Activated T-helper 2 cell treated with anti-CD3 and anti-CD28 coated beads, Interferon-gamma antibody, Interleukin-2, Interleukin-4, amounts not matched to agents 10 μg/mL and 5 μg/mL and 100 μg/mL, durations not matched to agents 14 hours and 24 hours and 36 hours (primary cell): ENCODE results near the gene FCRLA. TPM values are rescaled to one million over a fixed set of nuclear protein-coding genes. Genes with fewer than 3 reads are reported as not detected.
"Not testable (repeated sequence)": the region's sequence is repeated elsewhere in the genome, so short reads cannot be mapped to it uniquely, and the experiment has no call there.

Experiments
- DNase-seq: peaks from one replicate; pipeline ENCODE4 v3.0.0; 2021; ENCODE audit warnings: low spot score
- H3K27ac Mint-ChIP-seq: one replicate; pipeline ENCODE4 v1.8.0; 2021; ENCODE audit warnings: mixed read lengths
- H3K27me3 Mint-ChIP-seq: one replicate; pipeline ENCODE4 v1.8.0; 2021; ENCODE audit warnings: low read depth, mixed read lengths
- H3K36me3 Mint-ChIP-seq: one replicate; pipeline ENCODE4 v1.8.0; 2021; ENCODE audit warnings: low read depth, mixed read lengths
- H3K4me1 Mint-ChIP-seq: one replicate; pipeline ENCODE4 v1.8.0; 2021; ENCODE audit warnings: low read depth, mixed read lengths
- H3K4me3 Mint-ChIP-seq: one replicate; pipeline ENCODE4 v1.8.0; 2021; ENCODE audit warnings: low read depth, mild to moderate bottlenecking, moderate library complexity, mixed read lengths
- H3K9me3 Mint-ChIP-seq: one replicate; pipeline ENCODE4 v1.8.0; 2021; ENCODE audit warnings: mixed read lengths
- intact Hi-C: fragments of 100-400 bp; cut with micrococcal nuclease; formaldehyde crosslinking; loops from one replicate; pipeline ENCODE4 v1.15.1; 2023
- total RNA-seq: library from RNA; stranded (reverse); gene quantifications from 2 replicates; pipeline ENCODE4 v1.2.3, GENCODE V29; 2022

FCRLA gene
- total RNA-seq, result not detected in 2 replicates

DNA sequence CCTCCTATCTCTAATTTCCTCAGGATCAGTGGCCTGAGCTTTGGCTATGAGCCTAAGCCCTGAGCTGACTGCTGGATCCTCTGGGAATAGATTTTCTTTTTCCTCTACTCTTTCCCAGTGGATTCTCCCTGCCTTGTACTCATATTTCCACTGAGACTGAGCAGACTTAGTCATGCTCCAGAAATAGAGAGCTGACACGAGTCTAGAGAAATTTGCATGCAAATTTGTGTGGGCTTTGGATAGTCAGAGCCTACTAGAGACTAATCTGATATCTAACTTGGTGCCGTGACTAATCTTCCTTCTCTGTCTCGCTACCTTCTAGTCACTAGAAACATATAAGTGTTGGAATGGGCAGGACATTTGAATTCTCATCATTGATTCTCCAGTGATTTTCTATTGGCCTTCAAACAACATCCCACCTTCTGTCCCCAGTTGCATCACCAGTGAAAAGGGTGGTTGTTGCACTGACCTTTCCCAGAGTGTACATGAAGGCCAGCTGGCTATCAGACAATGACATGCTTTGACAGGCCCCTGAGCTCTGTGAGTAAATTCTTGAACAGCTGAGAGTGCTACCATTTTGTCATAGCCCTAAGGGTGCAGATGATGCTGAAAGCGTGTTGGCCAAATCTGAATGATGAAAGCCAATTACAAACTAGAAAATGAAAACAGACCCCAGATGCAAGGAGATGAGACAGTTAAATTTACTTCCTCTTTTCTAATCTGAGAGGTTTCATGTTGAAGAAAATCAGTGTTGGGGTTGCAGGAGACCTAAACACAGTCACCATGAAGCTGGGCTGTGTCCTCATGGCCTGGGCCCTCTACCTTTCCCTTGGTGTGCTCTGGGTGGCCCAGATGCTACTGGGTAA is at the start of gene FCRLA:
FCRLA (plus strand) TSS at position 748 of the 866 bp plus-strand sequence; CDS start at position 784, 36 bp downstream.
- DNase-seq, result no peak
- Mint-ChIP-seq H3K9me3 (no peaks in the 10 kb centered on the region), H3K36me3 (no peaks in the 10 kb centered on the region), H3K27ac (no peak within 1 kb of the TSS), H3K27me3 (peaks cover 22% of the 10 kb centered on the region), H3K4me3 (no peak within 1 kb of the TSS), H3K4me1 (no peaks in the 10 kb centered on the region)
- intact Hi-C loops, result no loop called here

- intact Hi-C loops, H3K36me3 Mint-ChIP-seq, DNase-seq, H3K9me3 Mint-ChIP-seq, H3K4me1 Mint-ChIP-seq, H3K27me3 Mint-ChIP-seq, H3K4me3 Mint-ChIP-seq, H3K27ac Mint-ChIP-seq: not testable (repeated sequence)
These were observed 48.5 kb upstream of the FCRLA start for GRCh38 chr1:161658524-161658923.

DNA sequence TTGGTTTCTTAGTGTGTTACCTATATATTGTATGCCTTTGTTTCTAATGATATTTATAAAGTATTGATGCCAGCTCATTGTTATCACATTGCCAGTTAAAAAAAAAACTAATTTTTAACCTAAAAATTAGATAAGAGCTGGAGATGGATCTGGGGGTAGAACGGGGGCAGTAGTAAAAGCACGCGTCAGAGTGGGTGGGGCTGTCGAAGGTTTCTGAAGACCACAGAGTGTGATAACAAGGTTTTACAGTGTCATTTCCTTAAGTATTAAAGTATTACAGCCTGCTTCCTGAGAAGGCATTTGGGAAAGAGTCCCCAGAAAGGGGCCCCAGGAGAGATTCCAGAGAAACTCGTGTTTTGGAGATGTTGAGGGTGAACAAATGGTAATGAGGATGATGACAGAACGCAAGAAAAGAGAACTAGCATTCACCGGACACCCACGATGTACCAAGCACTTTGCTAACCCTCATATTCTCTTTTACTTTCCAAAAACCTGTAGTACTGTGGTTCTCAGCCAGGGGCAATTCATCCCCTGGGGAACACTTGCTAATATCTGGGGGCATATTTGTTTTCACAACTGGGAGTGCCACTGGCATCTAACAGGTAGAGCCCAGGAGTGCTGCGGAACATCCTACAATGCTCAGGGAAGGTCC is 45.2 kb upstream of the FCRLA start:
- H3K4me1 Mint-ChIP-seq, H3K4me3 Mint-ChIP-seq, H3K36me3 Mint-ChIP-seq, H3K9me3 Mint-ChIP-seq, DNase-seq, intact Hi-C loops, H3K27ac Mint-ChIP-seq, H3K27me3 Mint-ChIP-seq: not testable (repeated sequence)

GRCh38 chr1:161662684-161663339 is 44.2 kb upstream of the FCRLA start, which contains the start of gene FCGR2B:
FCGR2B (plus strand) TSS chr1:161663143; CDS start chr1:161663242, 99 bp downstream.
- H3K36me3 Mint-ChIP-seq, DNase-seq, H3K9me3 Mint-ChIP-seq, H3K27me3 Mint-ChIP-seq, H3K4me1 Mint-ChIP-seq, H3K27ac Mint-ChIP-seq, intact Hi-C loops, H3K4me3 Mint-ChIP-seq: not testable (repeated sequence)

DNA sequence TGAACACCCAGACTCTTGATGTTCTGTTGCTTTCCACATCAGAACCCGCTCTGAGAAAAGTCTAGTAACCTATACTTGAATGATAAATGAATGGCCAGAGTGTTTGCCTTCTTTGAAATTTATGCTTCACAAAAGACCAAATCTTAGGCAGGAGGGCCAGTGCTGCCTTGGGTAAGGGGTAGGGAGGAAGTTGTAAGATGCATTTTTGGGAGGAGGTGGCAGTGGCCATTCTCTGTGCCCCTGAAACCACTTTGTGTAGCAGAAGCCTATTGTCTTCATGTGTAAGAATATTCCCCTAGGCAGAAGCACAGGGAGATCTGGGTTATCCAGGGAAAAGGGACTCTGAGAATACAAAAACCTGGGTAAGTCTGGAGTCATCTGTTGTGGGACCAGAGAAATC is 43.5 kb upstream of the FCRLA start:
- H3K9me3 Mint-ChIP-seq, H3K27me3 Mint-ChIP-seq, DNase-seq, H3K36me3 Mint-ChIP-seq, H3K27ac Mint-ChIP-seq, H3K4me1 Mint-ChIP-seq, H3K4me3 Mint-ChIP-seq, intact Hi-C loops: not testable (repeated sequence)

GRCh38 chr1:161664689-161665088 is 42.3 kb upstream of the FCRLA start:
- H3K36me3 Mint-ChIP-seq, DNase-seq, H3K27ac Mint-ChIP-seq, H3K4me3 Mint-ChIP-seq, H3K27me3 Mint-ChIP-seq, H3K4me1 Mint-ChIP-seq, H3K9me3 Mint-ChIP-seq, intact Hi-C loops: not testable (repeated sequence)

DNA sequence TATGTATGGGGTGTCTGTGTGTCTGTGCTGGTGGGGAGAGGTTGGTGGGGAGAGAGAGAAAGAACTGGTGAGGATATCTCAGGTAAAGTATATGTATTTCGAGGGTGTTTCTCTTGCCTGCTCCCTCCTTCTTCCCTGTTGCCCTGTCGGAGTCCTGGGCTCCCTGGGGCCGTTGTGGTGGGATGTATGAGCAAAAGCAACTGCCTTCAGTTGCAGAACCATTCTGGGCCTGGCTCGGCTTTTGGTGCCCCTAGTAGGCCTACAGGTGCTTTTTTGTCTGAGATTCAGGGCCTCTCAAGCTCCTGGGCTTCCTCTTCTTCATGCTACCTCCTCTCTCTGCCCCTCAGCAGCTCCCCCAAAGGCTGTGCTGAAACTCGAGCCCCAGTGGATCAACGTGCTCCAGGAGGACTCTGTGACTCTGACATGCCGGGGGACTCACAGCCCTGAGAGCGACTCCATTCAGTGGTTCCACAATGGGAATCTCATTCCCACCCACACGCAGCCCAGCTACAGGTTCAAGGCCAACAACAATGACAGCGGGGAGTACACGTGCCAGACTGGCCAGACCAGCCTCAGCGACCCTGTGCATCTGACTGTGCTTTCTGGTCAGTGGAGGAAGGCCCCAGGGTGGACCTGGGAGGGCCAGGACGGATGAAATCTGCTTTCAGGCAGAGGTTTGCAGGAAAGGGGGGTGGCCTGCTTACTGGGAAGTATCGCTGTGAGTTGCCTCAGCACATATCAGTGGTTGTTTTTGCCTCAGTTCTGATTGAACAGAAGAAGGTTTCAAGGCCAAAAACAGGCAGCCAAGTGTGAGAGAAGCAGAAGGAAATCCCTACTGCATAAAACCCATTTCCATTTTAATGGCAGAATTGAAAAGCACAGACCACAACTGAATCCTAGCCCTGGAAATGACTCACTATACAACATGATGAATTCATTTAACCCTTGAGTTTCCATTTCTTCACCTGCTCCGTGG is 35.7 kb upstream of the FCRLA start:
- peak overlapping the region; percentile 16 for H3K27ac Mint-ChIP-seq
- H3K9me3 Mint-ChIP-seq, H3K4me3 Mint-ChIP-seq, intact Hi-C loops, H3K36me3 Mint-ChIP-seq, H3K4me1 Mint-ChIP-seq, DNase-seq, H3K27me3 Mint-ChIP-seq: not testable (repeated sequence)

DNA sequence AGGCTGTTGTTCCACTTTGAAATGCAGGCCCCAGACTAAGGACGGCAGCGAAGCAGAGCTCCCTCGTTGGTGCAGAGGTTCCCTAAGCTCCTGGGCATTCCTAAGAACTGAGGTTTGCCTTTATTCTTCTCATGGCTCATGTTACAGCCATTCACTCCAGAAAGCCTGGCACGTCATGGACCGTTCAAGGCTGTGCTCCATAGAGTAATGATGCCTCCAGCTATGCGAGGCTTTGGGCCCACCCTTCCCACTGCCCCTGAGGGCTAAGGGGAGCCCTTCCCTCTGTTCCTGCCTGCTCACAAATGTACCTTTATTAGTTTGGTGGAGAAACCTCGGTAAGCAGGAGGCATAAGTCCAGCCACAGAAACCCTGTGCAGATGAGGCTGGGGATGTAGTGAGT is 33.6 kb upstream of the FCRLA start:
- H3K4me1 Mint-ChIP-seq, H3K4me3 Mint-ChIP-seq, intact Hi-C loops, DNase-seq, H3K27ac Mint-ChIP-seq, H3K9me3 Mint-ChIP-seq, H3K27me3 Mint-ChIP-seq, H3K36me3 Mint-ChIP-seq: not testable (repeated sequence)

DNA sequence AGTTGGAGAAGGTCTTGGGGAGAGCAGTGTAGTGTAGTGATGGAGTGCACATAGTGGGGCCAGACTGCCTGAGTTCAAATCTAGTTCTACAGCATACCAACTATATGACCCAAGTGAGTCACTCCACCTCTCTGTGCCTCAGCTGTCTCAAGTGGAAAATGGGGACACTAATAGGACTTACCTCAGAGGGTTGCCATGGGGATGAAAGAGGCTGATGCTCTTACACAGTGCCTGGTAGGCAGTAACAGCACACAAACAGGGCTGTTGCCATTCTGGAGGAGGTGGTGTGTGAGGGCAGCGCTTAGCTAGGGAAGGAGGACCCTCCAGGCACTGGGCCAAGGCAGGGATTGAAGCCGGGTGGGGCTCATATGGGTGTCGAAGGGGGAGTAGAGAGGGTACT is 32.6 kb upstream of the FCRLA start:
- H3K4me3 Mint-ChIP-seq, H3K27ac Mint-ChIP-seq, H3K36me3 Mint-ChIP-seq, H3K9me3 Mint-ChIP-seq, H3K27me3 Mint-ChIP-seq, intact Hi-C loops, H3K4me1 Mint-ChIP-seq, DNase-seq: not testable (repeated sequence)

DNA sequence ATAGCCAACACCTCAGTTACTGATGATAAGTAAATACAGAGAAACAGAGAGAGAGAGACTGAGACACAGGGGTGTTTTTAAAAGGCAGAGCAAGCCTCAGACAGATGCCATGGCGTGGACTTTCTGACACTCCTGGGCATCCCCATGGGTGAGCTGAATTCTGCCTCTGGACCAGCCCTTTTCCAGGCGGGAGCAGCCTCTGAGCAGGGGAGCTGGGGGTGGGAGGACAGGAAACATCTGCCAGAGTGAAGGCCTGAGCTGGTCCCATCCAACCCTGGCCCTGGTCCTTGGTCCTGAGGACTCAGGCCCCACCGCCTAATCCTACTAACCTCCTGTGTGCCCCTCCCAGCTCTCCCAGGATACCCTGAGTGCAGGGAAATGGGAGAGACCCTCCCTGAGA is 32.1 kb upstream of the FCRLA start:
- H3K27me3 Mint-ChIP-seq, H3K4me3 Mint-ChIP-seq, H3K9me3 Mint-ChIP-seq, H3K4me1 Mint-ChIP-seq, H3K27ac Mint-ChIP-seq, intact Hi-C loops, H3K36me3 Mint-ChIP-seq, DNase-seq: not testable (repeated sequence)

GRCh38 chr1:161676441-161676840 is 30.6 kb upstream of the FCRLA start:
- no peak for DNase-seq
- peaks cover 8% of the 10 kb centered on the region for H3K27me3 Mint-ChIP-seq
- H3K9me3 Mint-ChIP-seq, result no peaks in the 10 kb centered on the region
- peaks cover 6% of the 10 kb centered on the region for H3K4me1 Mint-ChIP-seq
- no peak overlapping the region for H3K4me3 Mint-ChIP-seq
- no peak overlapping the region for H3K27ac Mint-ChIP-seq
- no peaks in the 10 kb centered on the region for H3K36me3 Mint-ChIP-seq
- intact Hi-C loops, result no loop called here

DNA sequence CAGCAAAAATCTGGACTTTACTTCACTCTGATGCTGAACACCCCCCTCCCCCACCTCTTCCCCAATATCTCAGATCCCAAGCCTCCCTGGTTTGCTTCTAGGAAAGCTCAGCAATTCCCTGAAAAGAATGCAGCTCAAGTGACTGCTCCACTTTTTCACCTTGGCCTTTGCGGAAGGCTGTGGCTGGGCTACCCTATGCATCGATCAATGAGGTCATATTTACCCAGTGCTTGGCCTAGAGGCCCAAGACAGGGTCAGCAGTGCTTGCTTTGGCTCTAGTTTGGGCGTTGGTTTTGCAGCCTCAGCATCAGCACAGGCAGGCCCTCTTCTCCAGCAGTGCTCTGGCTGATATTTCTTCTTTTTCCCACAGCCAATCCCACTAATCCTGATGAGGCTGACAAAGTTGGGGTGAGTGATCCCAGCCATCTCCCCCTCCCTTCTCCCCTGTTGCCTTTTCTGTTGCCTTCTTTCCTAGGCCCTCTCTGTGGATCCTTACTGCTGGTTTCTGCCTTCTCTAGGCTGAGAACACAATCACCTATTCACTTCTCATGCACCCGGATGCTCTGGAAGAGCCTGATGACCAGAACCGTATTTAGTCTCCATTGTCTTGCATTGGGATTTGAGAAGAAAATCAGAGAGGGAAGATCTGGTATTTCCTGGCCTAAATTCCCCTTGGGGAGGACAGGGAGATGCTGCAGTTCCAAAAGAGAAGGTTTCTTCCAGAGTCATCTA is 29.9 kb upstream of the FCRLA start:
- Mint-ChIP-seq H3K36me3 (no peaks in the 10 kb centered on the region), H3K27ac (no peak overlapping the region), H3K4me3 (no peak overlapping the region), H3K4me1 (peaks cover 4% of the 10 kb centered on the region), H3K27me3 (peaks cover 14% of the 10 kb centered on the region), H3K9me3 (no peaks in the 10 kb centered on the region)
- intact Hi-C loops, result no loop called here
- no peak for DNase-seq
